ENCODE data around the gene KIAA0513.

KIAA0513 gene

DNA sequence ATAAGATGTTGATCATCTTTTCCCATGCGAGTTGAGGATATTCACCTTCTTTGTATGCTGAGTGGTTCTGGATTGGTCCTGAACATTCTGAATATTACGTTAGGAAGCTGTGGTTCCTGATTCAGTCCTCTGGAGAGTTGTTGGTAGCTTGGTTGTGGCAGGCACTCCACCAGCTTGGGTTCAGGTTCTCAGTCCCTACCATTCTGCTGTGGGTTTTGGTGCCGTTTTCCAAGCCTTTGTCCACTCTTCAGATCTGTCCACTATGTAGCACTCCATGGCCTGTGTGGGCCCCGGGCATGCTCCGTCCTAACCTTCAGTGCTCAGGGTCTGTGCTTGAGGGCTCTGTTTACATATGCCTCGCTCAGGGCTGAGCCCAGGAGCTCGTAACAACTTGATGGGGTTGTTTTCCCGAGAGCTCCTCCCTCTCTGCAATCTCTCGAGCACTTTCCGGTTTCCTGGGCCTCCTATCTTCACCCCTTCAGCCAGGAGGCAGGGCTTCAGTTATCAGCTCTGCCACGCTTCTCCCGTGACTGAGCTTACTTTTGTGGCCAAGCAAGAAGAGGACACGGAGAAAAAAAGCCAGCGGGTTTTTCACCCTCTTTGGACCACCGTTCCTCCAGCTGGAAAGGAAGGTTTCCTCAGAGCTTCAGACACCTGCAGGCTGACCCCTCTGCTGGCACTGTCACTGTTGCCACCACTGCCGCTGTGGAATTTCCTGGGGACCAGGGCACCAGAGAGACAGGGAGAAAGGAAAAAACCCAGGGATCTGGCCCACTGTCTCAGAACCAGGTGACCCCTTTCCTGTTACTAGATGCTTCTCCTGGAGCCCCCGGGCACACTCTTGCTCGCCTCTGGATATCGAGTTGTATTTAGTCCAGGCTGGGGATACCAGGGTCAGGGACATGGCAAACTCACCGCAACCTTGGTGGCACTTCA lies 19.6 kb downstream of the KIAA0513 start:
- TF ChIP-seq ZFX (IDR thresholded peaks at IDR 0.05): no peak
- TF ChIP-seq, protein P1, sequence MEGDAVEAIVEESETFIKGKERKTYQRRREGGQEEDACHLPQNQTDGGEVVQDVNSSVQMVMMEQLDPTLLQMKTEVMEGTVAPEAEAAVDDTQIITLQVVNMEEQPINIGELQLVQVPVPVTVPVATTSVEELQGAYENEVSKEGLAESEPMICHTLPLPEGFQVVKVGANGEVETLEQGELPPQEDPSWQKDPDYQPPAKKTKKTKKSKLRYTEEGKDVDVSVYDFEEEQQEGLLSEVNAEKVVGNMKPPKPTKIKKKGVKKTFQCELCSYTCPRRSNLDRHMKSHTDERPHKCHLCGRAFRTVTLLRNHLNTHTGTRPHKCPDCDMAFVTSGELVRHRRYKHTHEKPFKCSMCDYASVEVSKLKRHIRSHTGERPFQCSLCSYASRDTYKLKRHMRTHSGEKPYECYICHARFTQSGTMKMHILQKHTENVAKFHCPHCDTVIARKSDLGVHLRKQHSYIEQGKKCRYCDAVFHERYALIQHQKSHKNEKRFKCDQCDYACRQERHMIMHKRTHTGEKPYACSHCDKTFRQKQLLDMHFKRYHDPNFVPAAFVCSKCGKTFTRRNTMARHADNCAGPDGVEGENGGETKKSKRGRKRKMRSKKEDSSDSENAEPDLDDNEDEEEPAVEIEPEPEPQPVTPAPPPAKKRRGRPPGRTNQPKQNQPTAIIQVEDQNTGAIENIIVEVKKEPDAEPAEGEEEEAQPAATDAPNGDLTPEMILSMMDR (conservative IDR thresholded peaks at IDR 0.05): no peak
- H3K27ac ChIP-seq: no peak overlapping the region

DNA sequence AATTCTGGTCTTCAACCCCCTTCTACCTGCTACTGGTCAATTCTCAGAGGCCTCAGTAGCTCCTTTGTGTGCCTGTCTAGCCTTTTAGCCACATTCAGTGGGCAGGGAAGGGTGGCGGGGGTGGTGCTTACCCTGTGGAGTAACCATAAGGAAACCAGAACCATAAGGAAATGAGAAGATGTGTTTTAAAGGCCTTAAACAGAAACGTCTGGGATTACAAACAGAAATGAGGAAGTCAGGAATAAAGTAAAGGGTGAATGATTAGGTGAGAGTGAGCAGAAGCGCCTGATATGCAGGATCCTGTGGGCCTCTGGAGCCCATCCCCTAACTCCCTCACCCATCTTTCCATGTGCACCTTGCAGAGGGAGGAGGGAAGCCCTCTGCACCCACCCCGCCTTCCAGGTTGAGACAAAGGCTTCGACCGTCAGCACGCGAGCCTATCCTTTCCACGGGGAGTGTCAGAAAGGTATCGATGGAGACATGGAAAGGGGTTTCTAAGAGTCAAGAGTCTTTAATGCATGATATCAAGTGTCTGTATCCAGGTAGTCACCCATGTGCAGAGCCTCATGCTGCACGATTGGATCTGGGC lies 20.4 kb downstream of the KIAA0513 start:
- no peak overlapping the region for H3K27ac ChIP-seq
- no peak for TF ChIP-seq ZFX (IDR thresholded peaks at IDR 0.05)
- TF ChIP-seq, protein P1 (conservative IDR thresholded peaks at IDR 0.05): no peak

DNA sequence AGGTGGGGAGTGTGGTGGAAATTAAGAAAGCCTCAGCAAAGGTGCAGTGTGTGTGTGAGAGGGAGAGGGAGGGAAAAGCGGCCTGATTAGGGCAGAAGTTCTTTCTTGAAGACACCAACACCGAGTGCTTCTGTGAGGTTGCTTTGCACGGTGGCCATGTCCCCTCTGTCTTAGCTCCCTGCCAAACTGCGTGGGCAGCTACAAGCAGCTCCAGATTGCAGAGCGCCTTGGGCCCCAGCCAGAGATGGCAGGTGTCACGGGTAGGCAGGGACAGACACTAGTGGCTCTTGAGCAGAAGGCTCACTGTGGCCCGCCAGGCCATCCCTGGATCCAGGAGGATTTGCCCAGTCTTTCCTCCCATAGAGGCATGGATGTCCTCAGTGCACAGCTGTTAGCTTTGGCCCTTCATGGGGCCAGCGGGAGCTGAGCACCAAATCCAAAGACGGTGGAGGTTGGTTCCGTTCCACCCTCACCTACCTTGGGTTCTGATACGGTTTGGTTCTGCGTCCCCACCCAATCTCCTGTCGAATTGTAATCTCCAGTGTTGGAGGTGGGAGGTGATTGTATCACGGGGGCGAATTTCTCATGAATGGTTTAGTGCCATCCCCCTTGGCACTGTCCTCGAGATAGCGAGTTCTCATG lies 21.4 kb downstream of the KIAA0513 start:
- H3K27ac ChIP-seq: no peak overlapping the region
- TF ChIP-seq ZFX (IDR thresholded peaks at IDR 0.05): no peak
- TF ChIP-seq, protein P1 (conservative IDR thresholded peaks at IDR 0.05): no peak

DNA sequence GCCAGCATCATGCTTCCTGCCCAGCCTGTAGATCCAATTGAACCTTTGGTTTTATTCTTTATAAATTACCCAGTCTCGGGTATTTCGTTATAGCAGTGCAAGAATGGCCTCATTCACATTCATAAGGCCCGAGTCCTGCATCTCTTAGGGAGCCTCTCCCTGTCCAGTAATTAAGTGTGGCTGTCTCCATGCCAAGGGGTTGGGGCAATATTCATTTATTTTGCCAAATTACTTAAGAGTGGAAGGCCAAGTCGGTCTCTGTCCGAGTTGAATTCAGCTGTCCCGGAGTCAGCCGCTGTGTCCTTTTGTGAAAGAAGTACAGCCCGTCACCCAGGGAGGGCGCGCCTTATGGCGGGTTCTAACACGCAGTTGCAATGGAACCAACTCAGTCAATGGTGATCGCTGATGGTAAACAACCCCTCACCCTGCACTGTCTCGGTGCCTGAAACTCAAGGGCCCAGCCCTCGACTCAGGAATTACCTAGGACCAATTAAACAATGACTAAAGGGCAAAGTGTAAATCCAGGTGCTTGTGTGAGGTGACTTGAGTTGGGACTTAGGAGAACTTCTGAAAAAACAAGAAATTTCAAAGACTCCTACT lies 22.2 kb downstream of the KIAA0513 start:
- TF ChIP-seq, protein P1 (conservative IDR thresholded peaks at IDR 0.05): no peak
- no peak for TF ChIP-seq ZFX (IDR thresholded peaks at IDR 0.05)
- H3K27ac ChIP-seq: no peak overlapping the region

DNA sequence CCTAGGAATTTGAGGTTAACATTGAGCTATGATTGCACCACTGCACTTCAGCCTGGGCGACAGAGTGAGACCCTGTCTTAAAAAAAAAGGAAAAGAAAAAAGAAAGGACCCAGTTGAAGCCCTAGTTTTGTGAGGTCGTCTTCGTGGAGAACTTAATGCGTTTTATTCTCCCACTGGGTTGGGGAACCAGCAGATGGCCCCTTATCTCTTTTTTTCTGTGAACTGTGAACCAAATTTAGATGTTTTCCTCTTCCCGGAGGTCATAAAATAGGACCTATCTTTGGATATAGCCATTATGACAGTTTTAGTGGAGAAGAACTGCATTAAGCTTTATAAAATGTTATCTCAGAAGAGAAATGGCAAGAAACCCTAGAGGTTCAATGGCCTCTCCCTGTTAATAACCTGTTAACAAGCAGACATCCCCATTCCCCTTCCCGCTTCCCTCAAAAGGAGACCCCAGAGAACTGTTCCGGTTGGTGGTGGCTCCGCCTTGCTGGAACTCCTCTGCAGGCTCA lies 23.5 kb downstream of the KIAA0513 start:
- H3K27ac ChIP-seq: no peak overlapping the region
- no peak for TF ChIP-seq ZFX (IDR thresholded peaks at IDR 0.05)
- TF ChIP-seq, protein P1 (conservative IDR thresholded peaks at IDR 0.05): no peak

DNA sequence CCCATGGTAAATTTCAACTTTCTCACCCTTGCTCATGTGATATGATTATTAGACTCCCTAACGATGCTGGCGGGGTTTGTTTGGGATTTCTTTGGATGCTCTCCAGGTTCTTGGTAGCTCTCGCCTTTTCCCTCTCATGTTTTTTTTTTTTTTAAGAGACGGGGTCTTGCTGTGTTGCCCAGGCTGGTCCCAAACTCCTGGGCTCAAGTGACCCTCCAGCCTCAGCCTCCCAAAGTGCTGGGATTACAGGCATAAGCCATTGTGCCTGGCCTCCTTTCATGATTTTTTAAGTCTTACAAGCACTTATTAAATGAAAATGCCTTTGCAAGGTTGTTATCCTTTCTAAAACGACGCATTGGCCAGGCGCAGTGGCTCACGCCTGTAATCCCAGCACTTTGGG lies 24.1 kb downstream of the KIAA0513 start:
- TF ChIP-seq ZFX (IDR thresholded peaks at IDR 0.05): no peak
- TF ChIP-seq, protein P1 (conservative IDR thresholded peaks at IDR 0.05): no peak
- no peak overlapping the region for H3K27ac ChIP-seq
